PC-3 (cell line): ENCODE results near the gene GCHFR. TPM values are rescaled to one million over a fixed set of nuclear protein-coding genes. Genes with fewer than 3 reads are reported as not detected.

ENCODE experiments used
- ATAC-seq: fragments of 200-7000 bp; cut with Tn5 transposase; 2 replicates; pipeline ENCODE4 v1.9.1; 2020; ENCODE audit warnings: mild to moderate bottlenecking, moderate library complexity
- BruUV-seq: library from RNA; stranded (reverse); fragments of 400-500 nt; replicated peaks from 2 replicates; lab custom pipeline; 2021; lab: Mats Ljungman, UMichigan
- CTCF ChIA-PET: fragments of 300-600 bp; sonication (Branson Sonifier 250); formaldehyde crosslinking; loops from one replicate; lab custom pipeline; 2022; ENCODE audit warnings: antibody characterized with exemption; lab: Charles Lee
- POLR2A ChIA-PET: fragments of 300-600 bp; sonication (Branson Sonifier 250); formaldehyde crosslinking; loops from one replicate; lab custom pipeline; 2022; ENCODE audit warnings: antibody characterized with exemption; ENCODE audit not compliant: unreplicated experiment; lab: Charles Lee
- DNase-seq: peaks from one replicate; pipeline ENCODE4 v3.0.0-alpha.2; 2015
- H2AFZ ChIP-seq: fragments of 300-600 bp; sonication (generic); 2 replicates; pipeline ENCODE4 v1.6.0; 2016; ENCODE audit warnings: antibody characterized with exemption, low read length
- H3F3A ChIP-seq: fragments of 300-600 bp; sonication (generic); one replicate; pipeline ENCODE4 v1.6.0; 2017; ENCODE audit warnings: antibody characterized with exemption, low read length, control low read depth, mild to moderate bottlenecking; ENCODE audit not compliant: unreplicated experiment
- H3K27ac ChIP-seq: fragments of 300-600 bp; sonication (generic); 2 replicates; pipeline ENCODE4 v1.5.1; 2016; ENCODE audit warnings: mild to moderate bottlenecking, low read length
- H3K27me3 ChIP-seq: fragments of 300-600 bp; sonication (generic); 2 replicates; pipeline ENCODE4 v1.6.1; 2016; ENCODE audit warnings: low read length, mixed read lengths
- H3K36me3 ChIP-seq: fragments of 300-600 bp; sonication (generic); 2 replicates; pipeline ENCODE4 v1.6.1; 2016; ENCODE audit warnings: low read depth, mixed run types, low read length, mixed read lengths
- H3K4me1 ChIP-seq: fragments of 300-600 bp; sonication (generic); 2 replicates; pipeline ENCODE4 v1.5.1; 2016; ENCODE audit warnings: low read length; ENCODE audit not compliant: insufficient read depth
- H3K4me2 ChIP-seq: fragments of 300-600 bp; sonication (generic); 2 replicates; pipeline ENCODE4 v1.6.0; 2016; ENCODE audit warnings: low read length
- H3K4me3 ChIP-seq: fragments of 300-600 bp; sonication (generic); 2 replicates; pipeline ENCODE4 v1.5.1; 2016; ENCODE audit warnings: mild to moderate bottlenecking, low read length, mixed read lengths
- H3K79me2 ChIP-seq: fragments of 300-600 bp; sonication (generic); 2 replicates; pipeline ENCODE4 v1.6.1; 2017; ENCODE audit warnings: low read length, mixed read lengths
- H3K9ac ChIP-seq: fragments of 300-600 bp; sonication (generic); 2 replicates; pipeline ENCODE4 v1.6.0; 2016; ENCODE audit warnings: mild to moderate bottlenecking, low read length
- H3K9me2 ChIP-seq: fragments of 300-600 bp; sonication (generic); replicated peaks from 2 replicates; pipeline ENCODE4 v1.6.1; 2016; ENCODE audit warnings: mixed run types, low read length, mixed read lengths
- H3K9me3 ChIP-seq: fragments of 300-600 bp; sonication (generic); 2 replicates; pipeline ENCODE4 v1.6.1; 2016; ENCODE audit warnings: low read length, mixed read lengths
- H4K20me1 ChIP-seq: fragments of 300-600 bp; sonication (generic); 2 replicates; pipeline ENCODE4 v1.6.1; 2016; ENCODE audit warnings: low read length, mixed read lengths
- EZH2 ChIP-seq: fragments of 300-600 bp; sonication (generic); IDR thresholded peaks from one replicate; pipeline ENCODE4 v1.6.1; 2017; ENCODE audit warnings: antibody characterized with exemption, mild to moderate bottlenecking, low read length; ENCODE audit not compliant: unreplicated experiment
- EZH2phosphoT487 ChIP-seq: fragments of 300-600 bp; sonication (generic); IDR thresholded peaks from 2 replicates; pipeline ENCODE4 v1.6.1; 2018; ENCODE audit warnings: mild to moderate bottlenecking, antibody characterized with exemption, low read length, borderline replicate concordance
- intact Hi-C: fragments of 100-400 bp; cut with micrococcal nuclease; formaldehyde crosslinking; loops from 2 replicates; pipeline ENCODE4 v1.9.0; 2023
- total RNA-seq: library from RNA; depleted of rRNA; stranded (reverse); fragments of >200 nt; gene quantifications from 2 replicates; pipeline ENCODE4 v1.2.3, GENCODE V29; 2014
- TF ChIP-seq, protein P1 (sequence below): fragments of 300-600 bp; sonication (generic); conservative IDR thresholded peaks from 2 replicates; pipeline ENCODE4 v1.5.1; 2017; ENCODE audit warnings: antibody characterized with exemption, low read depth, mild to moderate bottlenecking, low read length

The GCHFR gene
- total RNA-seq, 1 experiment from 2014 or later, result 58.9 TPM

DNA sequence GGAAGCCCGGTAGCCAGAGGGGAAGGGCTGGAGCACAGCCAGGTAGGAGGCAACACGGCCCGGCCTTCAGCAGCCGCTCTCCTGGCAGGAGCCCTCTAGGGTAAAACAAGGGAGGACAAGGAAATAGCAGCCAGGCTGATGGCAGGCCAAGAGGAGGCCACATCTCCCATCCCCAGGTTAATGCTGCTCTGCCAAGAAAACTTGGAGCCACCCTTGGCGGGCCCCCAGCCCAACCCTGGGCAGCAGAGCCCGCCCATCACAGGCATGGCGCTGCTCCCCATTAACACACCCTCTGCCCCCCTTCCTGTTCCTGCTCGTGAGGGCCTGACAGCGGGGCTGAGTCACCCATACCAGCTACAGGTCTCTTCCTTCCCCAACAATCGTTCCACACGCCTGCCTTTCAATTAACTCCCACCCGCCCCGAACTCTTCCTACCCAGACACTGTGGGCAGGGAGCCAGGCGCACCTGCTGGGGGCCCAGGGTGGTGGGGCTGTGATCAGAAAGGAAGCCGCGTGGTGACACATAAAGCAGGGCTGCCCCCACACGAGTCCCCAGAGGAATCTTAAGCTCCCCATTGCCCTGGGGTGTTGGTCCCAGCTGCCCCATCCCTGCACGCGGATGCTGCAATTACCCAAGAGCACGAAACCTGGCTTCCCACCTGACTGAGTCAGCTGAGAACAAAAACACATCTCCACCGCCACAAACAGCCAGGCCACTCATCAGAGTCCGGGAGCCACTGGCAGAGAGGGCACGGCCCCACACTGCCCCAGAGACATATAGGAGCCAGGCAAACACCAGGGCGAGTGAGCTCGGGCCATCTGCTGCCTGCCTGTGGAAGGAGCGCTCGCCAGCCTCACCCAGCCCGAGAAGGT lies 5.6 kb downstream of the GCHFR start, which contains the start of gene C15orf62:
Gene C15orf62, plus strand, starts transcription at position 707 of the 873 bp plus-strand sequence. CDS start 516 bp downstream, outside the sequence.
- Histone ChIP-seq H3K4me2 (peak within 1 kb of the TSS; percentile 73), H3F3A (no peaks in the 10 kb centered on the region), H3K9ac (peak within 1 kb of the TSS; percentile 34), H3K9me2 (no peaks in the 10 kb centered on the region), H3K9me3 (no peaks in the 10 kb centered on the region), H2AFZ (peak within 1 kb of the TSS; percentile 53), H3K79me2 (no peaks in the 10 kb centered on the region), H3K4me1 (peaks cover 46% of the 10 kb centered on the region), H4K20me1 (no peaks in the 10 kb centered on the region), H3K4me3 (peak within 1 kb of the TSS; percentile 33; the same call in 1 of the 2 replicates), H3K36me3 (peaks cover 5% of the 10 kb centered on the region; the same call in 1 of the 2 replicates), H3K27ac (peak within 1 kb of the TSS; percentile 77), H3K27me3 (no peaks in the 10 kb centered on the region)
- no TSS peak for BruUV-seq
- POLR2A ChIA-PET, result interaction anchor here (0.6 to 0.7 kb wide), 2 partner anchors 63 to 124 kb away, joined by 3 to 4 read pairs; no protein-coding TSS in a partner anchor
- ATAC-seq, result peak; percentile 77
- TF ChIP-seq EZH2 (no peak), EZH2phosphoT487 (no peak)
- TF ChIP-seq, protein P1, sequence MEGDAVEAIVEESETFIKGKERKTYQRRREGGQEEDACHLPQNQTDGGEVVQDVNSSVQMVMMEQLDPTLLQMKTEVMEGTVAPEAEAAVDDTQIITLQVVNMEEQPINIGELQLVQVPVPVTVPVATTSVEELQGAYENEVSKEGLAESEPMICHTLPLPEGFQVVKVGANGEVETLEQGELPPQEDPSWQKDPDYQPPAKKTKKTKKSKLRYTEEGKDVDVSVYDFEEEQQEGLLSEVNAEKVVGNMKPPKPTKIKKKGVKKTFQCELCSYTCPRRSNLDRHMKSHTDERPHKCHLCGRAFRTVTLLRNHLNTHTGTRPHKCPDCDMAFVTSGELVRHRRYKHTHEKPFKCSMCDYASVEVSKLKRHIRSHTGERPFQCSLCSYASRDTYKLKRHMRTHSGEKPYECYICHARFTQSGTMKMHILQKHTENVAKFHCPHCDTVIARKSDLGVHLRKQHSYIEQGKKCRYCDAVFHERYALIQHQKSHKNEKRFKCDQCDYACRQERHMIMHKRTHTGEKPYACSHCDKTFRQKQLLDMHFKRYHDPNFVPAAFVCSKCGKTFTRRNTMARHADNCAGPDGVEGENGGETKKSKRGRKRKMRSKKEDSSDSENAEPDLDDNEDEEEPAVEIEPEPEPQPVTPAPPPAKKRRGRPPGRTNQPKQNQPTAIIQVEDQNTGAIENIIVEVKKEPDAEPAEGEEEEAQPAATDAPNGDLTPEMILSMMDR, result no peak
- DNase-seq, result peak; percentile 84
- intact Hi-C loops, result no loop called here
- CTCF ChIA-PET, result interaction anchor here (1.4 kb wide), 1 partner anchor 22 kb away, joined by 9 read pairs; no protein-coding TSS in a partner anchor

DNA sequence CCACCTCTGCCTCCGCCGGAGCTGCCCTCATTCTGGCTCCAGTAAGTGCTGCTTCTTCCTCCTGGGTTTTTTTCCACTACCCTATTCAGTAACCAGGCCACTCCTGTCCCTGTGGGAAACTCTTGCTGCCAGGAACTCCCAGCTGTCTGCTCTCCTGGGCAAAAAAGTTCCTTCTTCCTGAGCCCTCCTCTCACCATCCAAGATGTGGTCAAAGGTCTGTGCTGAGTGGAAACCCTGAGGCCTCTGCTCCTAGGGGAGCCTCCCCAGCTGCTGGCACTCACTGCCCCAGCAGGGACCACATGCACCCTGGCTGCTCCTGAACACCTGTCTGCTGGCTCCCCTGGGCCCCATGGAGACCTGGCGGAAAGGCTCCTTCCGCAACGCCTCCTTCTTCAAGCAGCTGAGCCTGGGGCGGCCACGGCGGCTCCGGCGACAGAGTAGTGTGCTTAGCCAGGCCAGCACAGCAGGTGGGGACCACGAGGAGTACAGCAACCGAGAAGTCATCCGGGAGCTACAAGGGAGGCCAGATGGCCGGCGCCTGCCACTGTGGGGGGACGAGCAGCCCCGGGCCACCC lies 6.4 kb downstream of the GCHFR start:
- H3K4me2 ChIP-seq, result peak overlapping the region; percentile 73
- POLR2A ChIA-PET, result no interaction called here
- peaks cover 9% of the 10 kb centered on the region; the same call in 1 of the 2 replicates for H3K36me3 ChIP-seq
- intact Hi-C loops, result no loop called here
- H2AFZ ChIP-seq, result peak overlapping the region; percentile 53; the same call in 1 of the 2 replicates
- H3K27ac ChIP-seq, result peak overlapping the region; percentile 77
- peak overlapping the region; percentile 33; the same call in 1 of the 2 replicates for H3K4me3 ChIP-seq
- peaks cover 39% of the 10 kb centered on the region for H3K4me1 ChIP-seq
- no peaks in the 10 kb centered on the region for H3K9me3 ChIP-seq
- CTCF ChIA-PET, result interaction anchor here (0.6 to 1.4 kb wide), 2 partner anchors 20 to 23 kb away, joined by 3 to 9 read pairs; no protein-coding TSS in a partner anchor
- no peaks in the 10 kb centered on the region for H3K79me2 ChIP-seq
- H4K20me1 ChIP-seq, result no peaks in the 10 kb centered on the region
- no peaks in the 10 kb centered on the region for H3K27me3 ChIP-seq
- DNase-seq, result no peak
- no peak for TF ChIP-seq EZH2
- TF ChIP-seq EZH2phosphoT487, result no peak
- TF ChIP-seq, protein P1, result no peak
- ATAC-seq, result no peak; the same call in none of the 2 replicates
- H3F3A ChIP-seq, result no peaks in the 10 kb centered on the region
- peak overlapping the region; percentile 18 for H3K9ac ChIP-seq
- TSS peak; percentile 27 for BruUV-seq
- H3K9me2 ChIP-seq, result no peaks in the 10 kb centered on the region
